Adrenal gland (tissue), 5 donors: ENCODE measurements around the gene FCN2.

ENCODE experiments used
- CTCF ChIP-seq, 6 experiments: fragments of 450-650 bp in 4 of 6; fragments of 200-600 bp in 2 of 6; sonication (generic) in 1 of 6; IDR thresholded peaks; 1 replicate in 5 of 6; 2 replicates in 1 of 6; pipeline versions ENCODE4 v1.5.1 to v1.8.0; 2016 to 2021; ENCODE audit warnings: antibody characterized with exemption in 6 of 6, mild to moderate bottlenecking in 2 of 6, moderate library complexity in 1 of 6
- POLR2A ChIP-seq, 2 donors: fragments of 450-650 bp; IDR thresholded peaks; one replicate each; pipeline ENCODE4 v1.6.1; 2017; ENCODE audit warnings: antibody characterized with exemption in 2 of 2, mild to moderate bottlenecking in 2 of 2, moderate library complexity in 1 of 2
- donor health status: DM: no; HTN: no; CAD: no.

GRCh38 chr9:134895567-134895907 is 14.9 kb downstream of the FCN2 start:
- TF ChIP-seq CTCF (IDR thresholded peaks at IDR 0.05), result no peak
- no peak for TF ChIP-seq POLR2A (IDR thresholded peaks at IDR 0.05)
